ENCODE results near the gene NUP133.

NUP133 gene

DNA sequence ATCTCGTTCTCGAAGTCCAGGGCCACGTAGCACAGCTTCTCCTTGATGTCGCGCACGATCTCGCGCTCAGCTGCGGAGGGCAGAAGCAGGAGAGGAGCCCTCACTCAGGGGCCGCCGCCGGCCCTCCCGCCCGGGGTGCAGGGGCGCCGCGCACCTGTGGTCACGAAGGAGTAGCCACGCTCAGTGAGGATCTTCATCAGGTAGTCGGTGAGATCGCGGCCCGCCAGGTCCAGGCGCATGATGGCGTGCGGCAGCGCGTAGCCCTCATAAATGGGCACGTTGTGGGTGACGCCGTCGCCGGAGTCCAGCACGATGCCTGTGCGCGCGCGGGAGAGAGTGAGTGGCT is 76.1 kb downstream of the NUP133 start:
- H3K27me3 ChIP-seq (ENCODE audit: control insufficient read depth, low read length) = no peaks in the 10 kb centered on the region
- no peak overlapping the region for H3K4me3 ChIP-seq (ENCODE audit: low read length)
- no peaks in the 10 kb centered on the region for H3K79me2 ChIP-seq (ENCODE audit: control insufficient read depth, low read length)

DNA sequence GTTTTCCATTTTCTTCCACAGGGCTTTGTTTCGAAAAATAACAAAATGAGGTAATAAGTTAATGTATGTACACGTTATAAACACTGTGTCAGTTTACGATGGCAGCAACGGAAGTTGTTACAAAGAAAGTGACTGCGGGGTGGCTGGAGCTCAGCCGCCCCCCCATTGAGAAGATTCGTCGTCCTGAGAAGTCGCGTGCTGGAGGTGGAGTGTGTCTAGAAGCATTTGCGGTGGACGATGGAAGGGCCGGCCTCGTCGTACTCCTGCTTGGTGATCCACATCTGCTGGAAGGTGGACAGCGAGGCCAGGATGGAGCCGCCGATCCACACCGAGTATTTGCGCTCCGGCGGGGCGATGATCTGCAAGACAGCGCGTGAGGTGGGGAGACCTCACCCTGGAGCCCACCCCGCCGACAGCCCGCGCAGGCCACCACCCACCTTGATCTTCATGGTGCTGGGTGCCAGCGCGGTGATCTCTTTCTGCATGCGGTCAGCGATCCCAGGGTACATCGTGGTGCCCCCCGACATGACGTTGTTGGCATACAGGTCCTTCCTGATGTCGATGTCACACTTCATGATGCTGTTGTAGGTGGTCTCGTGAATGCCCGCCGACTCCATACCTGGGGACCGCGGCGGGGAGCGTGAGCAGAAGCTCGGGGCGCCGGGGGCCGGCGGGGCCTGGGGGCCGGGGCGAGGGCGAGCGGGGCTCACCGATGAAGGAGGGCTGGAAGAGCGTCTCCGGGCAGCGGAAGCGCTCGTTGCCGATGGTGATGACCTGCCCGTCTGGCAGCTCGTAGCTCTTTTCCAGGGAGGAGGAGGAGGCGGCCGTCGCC is 76.6 kb downstream of the NUP133 start:
- TF ChIP-seq EZH2phosphoT487 (IDR thresholded peaks at IDR 0.05; ENCODE audit: borderline replicate concordance, low read length) = no peak
- TF ChIP-seq, protein P1, sequence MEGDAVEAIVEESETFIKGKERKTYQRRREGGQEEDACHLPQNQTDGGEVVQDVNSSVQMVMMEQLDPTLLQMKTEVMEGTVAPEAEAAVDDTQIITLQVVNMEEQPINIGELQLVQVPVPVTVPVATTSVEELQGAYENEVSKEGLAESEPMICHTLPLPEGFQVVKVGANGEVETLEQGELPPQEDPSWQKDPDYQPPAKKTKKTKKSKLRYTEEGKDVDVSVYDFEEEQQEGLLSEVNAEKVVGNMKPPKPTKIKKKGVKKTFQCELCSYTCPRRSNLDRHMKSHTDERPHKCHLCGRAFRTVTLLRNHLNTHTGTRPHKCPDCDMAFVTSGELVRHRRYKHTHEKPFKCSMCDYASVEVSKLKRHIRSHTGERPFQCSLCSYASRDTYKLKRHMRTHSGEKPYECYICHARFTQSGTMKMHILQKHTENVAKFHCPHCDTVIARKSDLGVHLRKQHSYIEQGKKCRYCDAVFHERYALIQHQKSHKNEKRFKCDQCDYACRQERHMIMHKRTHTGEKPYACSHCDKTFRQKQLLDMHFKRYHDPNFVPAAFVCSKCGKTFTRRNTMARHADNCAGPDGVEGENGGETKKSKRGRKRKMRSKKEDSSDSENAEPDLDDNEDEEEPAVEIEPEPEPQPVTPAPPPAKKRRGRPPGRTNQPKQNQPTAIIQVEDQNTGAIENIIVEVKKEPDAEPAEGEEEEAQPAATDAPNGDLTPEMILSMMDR (IDR thresholded peaks at IDR 0.05; ENCODE audit: low read depth, low read length, poor library complexity, severe bottlenecking) = no peak
- no peaks in the 10 kb centered on the region for H4K20me1 ChIP-seq (ENCODE audit: control insufficient read depth, insufficient read depth, low read depth, low read length)
- H3K9me2 ChIP-seq (replicated peaks; ENCODE audit: control insufficient read depth, low read length) = no peaks in the 10 kb centered on the region
- H3K27ac ChIP-seq (ENCODE audit: low read depth, low read length) = no peak overlapping the region
- H3K79me2 ChIP-seq (ENCODE audit: control insufficient read depth, low read length) = no peaks in the 10 kb centered on the region
- H3K4me3 ChIP-seq (ENCODE audit: low read length) = no peak overlapping the region
- no peaks in the 10 kb centered on the region for H3K4me1 ChIP-seq (ENCODE audit: control insufficient read depth, low read length)
- no peaks in the 10 kb centered on the region; the same call in 1 of the 2 replicates for H3F3A ChIP-seq (ENCODE audit: control insufficient read depth, insufficient read depth)
- H3K9me3 ChIP-seq (ENCODE audit: control insufficient read depth, insufficient read depth, low read length) = no peaks in the 10 kb centered on the region
- H3K4me2 ChIP-seq (ENCODE audit: low read length) = no peak overlapping the region
- H3K27me3 ChIP-seq (ENCODE audit: control insufficient read depth, low read length) = no peaks in the 10 kb centered on the region
- H3K36me3 ChIP-seq (ENCODE audit: control insufficient read depth, low read length) = no peaks in the 10 kb centered on the region

More for the DNA sequence above, 76.1 kb downstream of the NUP133 start:
- Histone ChIP-seq H3K9me3 (ENCODE audit: control insufficient read depth, insufficient read depth, low read length) (no peaks in the 10 kb centered on the region), H3K36me3 (ENCODE audit: control insufficient read depth, low read length) (no peaks in the 10 kb centered on the region), H3F3A (ENCODE audit: control insufficient read depth, insufficient read depth) (no peaks in the 10 kb centered on the region; the same call in 1 of the 2 replicates), H3K9me2 (replicated peaks; ENCODE audit: control insufficient read depth, low read length) (no peaks in the 10 kb centered on the region), H3K27ac (ENCODE audit: low read depth, low read length) (no peak overlapping the region), H3K4me1 (ENCODE audit: control insufficient read depth, low read length) (no peaks in the 10 kb centered on the region), H4K20me1 (ENCODE audit: control insufficient read depth, insufficient read depth, low read depth, low read length) (no peaks in the 10 kb centered on the region), H3K4me2 (ENCODE audit: low read length) (no peak overlapping the region)
- TF ChIP-seq EZH2phosphoT487 (IDR thresholded peaks at IDR 0.05; ENCODE audit: borderline replicate concordance, low read length) = no peak
- TF ChIP-seq, protein P1 (IDR thresholded peaks at IDR 0.05; ENCODE audit: low read depth, low read length, poor library complexity, severe bottlenecking) = no peak

DNA sequence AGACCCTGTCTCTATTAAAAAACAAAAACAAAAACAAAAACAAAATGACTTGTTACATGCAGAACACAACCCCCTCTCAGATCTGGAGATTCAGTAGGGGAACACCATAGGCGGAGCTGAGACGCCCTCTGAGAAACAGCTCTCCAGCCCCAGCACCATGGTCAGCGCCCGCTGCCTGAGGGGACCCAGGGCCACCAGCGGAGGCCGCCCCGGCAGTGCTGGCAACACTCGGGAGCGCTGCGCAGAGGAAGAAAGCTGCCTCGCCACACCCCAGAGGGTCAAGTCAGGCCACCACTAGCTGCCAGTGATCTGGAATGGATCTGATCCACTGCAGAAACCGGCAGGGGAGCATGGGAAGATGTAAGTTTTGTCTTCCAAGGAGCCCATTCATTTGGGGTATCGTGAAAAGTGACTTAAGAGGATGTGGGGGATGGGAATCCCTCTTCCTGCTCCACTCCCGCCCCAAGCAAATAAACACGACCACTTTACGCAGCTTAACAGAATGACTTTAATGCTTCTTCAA is 77.3 kb downstream of the NUP133 start:
- no peaks in the 10 kb centered on the region for H4K20me1 ChIP-seq (ENCODE audit: control insufficient read depth, insufficient read depth, low read depth, low read length)
- TF ChIP-seq EZH2phosphoT487 (IDR thresholded peaks at IDR 0.05; ENCODE audit: borderline replicate concordance, low read length) = no peak
- TF ChIP-seq, protein P1 (IDR thresholded peaks at IDR 0.05; ENCODE audit: low read depth, low read length, poor library complexity, severe bottlenecking) = no peak
- H3K4me3 ChIP-seq (ENCODE audit: low read length) = no peak overlapping the region
- H3K9me3 ChIP-seq (ENCODE audit: control insufficient read depth, insufficient read depth, low read length) = no peaks in the 10 kb centered on the region
- H3K9me2 ChIP-seq (replicated peaks; ENCODE audit: control insufficient read depth, low read length) = no peaks in the 10 kb centered on the region
- no peaks in the 10 kb centered on the region for H3F3A ChIP-seq (ENCODE audit: control insufficient read depth, insufficient read depth)
- no peak overlapping the region for H3K27ac ChIP-seq (ENCODE audit: low read depth, low read length)
- no peaks in the 10 kb centered on the region for H3K36me3 ChIP-seq (ENCODE audit: control insufficient read depth, low read length)
- H3K27me3 ChIP-seq (ENCODE audit: control insufficient read depth, low read length) = no peaks in the 10 kb centered on the region
- H3K79me2 ChIP-seq (ENCODE audit: control insufficient read depth, low read length) = no peaks in the 10 kb centered on the region
- no peak overlapping the region for H3K4me2 ChIP-seq (ENCODE audit: low read length)
- no peaks in the 10 kb centered on the region for H3K4me1 ChIP-seq (ENCODE audit: control insufficient read depth, low read length)

Data from DOHH2 (cell line).